HG03521 (cell line): ENCODE data around the gene PRKCH.
"Not testable (repeated sequence)": the region's sequence is repeated elsewhere in the genome, so short reads cannot be mapped to it uniquely, and the experiment has no call there.

ENCODE experiments used
- ATAC-seq: cut with Tn5 transposase; IDR thresholded peaks from one replicate; pipeline ENCODE4 v1.9.1; 2021; ENCODE audit warnings: mild to moderate bottlenecking, moderate library complexity; ENCODE audit not compliant: unreplicated experiment

Gene PRKCH

GRCh38 chr14:61524936-61525292, 203.5 kb downstream of the PRKCH start:
- ATAC-seq = no peak

- ATAC-seq = no peak
Measured at GRCh38 chr14:61525293-61526011, 204.1 kb downstream of the PRKCH start.

GRCh38 chr14:61526405-61527312, 205.3 kb downstream of the PRKCH start:
- no peak for ATAC-seq

- no peak for ATAC-seq
Measured at GRCh38 chr14:61527325-61528100, 206.1 kb downstream of the PRKCH start.

GRCh38 chr14:61528591-61529021, 207.2 kb downstream of the PRKCH start:
- ATAC-seq = no peak

GRCh38 chr14:61529360-61529759, 208.0 kb downstream of the PRKCH start:
- not testable (repeated sequence) for ATAC-seq

GRCh38 chr14:61530296-61530695, 208.9 kb downstream of the PRKCH start:
- ATAC-seq = no peak

GRCh38 chr14:61530896-61531295, 209.5 kb downstream of the PRKCH start:
- no peak for ATAC-seq

GRCh38 chr14:61531465-61532122, 210.2 kb downstream of the PRKCH start:
- ATAC-seq = no peak

- ATAC-seq = no peak
Measured at GRCh38 chr14:61532123-61532505, 210.7 kb downstream of the PRKCH start.

GRCh38 chr14:61532763-61533162, 211.4 kb downstream of the PRKCH start:
- ATAC-seq = no peak

GRCh38 chr14:61533513-61534255, 212.3 kb downstream of the PRKCH start:
- ATAC-seq = no peak

GRCh38 chr14:61535032-61535431, 213.7 kb downstream of the PRKCH start:
- no peak for ATAC-seq

- ATAC-seq = no peak
Measured at GRCh38 chr14:61535458-61535857, 214.1 kb downstream of the PRKCH start.

GRCh38 chr14:61536661-61537562, 215.5 kb downstream of the PRKCH start:
- no peak for ATAC-seq

- no peak for ATAC-seq
Measured at GRCh38 chr14:61537563-61538463, 216.4 kb downstream of the PRKCH start.

- no peak for ATAC-seq
Measured at GRCh38 chr14:61538464-61539022, 217.2 kb downstream of the PRKCH start.

- ATAC-seq = no peak
Measured at GRCh38 chr14:61539631-61540030, 218.3 kb downstream of the PRKCH start.
